Measurements from ENCODE around the gene PTPRCAP. TPM values are rescaled to one million over a fixed set of nuclear protein-coding genes. Genes with fewer than 3 reads are reported as not detected.

The PTPRCAP gene
- polyA plus RNA-seq, 2 donors: 6.2 to 6.5 TPM

GRCh38 chr11:67410984-67411784 lies 26.3 kb downstream of the PTPRCAP start:
- H3K27ac ChIP-seq (ENCODE audit: low read depth in 2 of 2, low read length in 1 of 2): no peak overlapping the region
- 80 to 84% methylated on average over 17 of the region's 17 CpGs for WGBS, 2 donors
- H3K4me1 ChIP-seq (ENCODE audit: control insufficient read depth in 2 of 2, insufficient read depth in 2 of 2, low read length in 1 of 2): peaks cover 7 to 12% of the 10 kb centered on the region in 2 donors

GRCh38 chr11:67410369-67410831 lies 27.1 kb downstream of the PTPRCAP start:
- no peaks in the 10 kb centered on the region for H3K27me3 ChIP-seq (ENCODE audit: control insufficient read depth in 1 of 2, insufficient read depth in 2 of 2, low read length in 2 of 2)
- no peaks in the 10 kb centered on the region for H3K36me3 ChIP-seq (ENCODE audit: control insufficient read depth in 2 of 2, insufficient read depth in 2 of 2, low read length in 1 of 2)
- peaks cover 2 to 7% of the 10 kb centered on the region in 2 donors for H3K4me1 ChIP-seq (ENCODE audit: control insufficient read depth in 2 of 2, insufficient read depth in 2 of 2, low read length in 1 of 2)
- H3K4me3 ChIP-seq (ENCODE audit: low read depth in 1 of 2, low read length in 2 of 2): no peak overlapping the region
- WGBS, 2 donors: 59 to 64% methylated on average over 15 of the region's 15 CpGs
- H3K27ac ChIP-seq (ENCODE audit: low read depth in 2 of 2, low read length in 1 of 2): no peak overlapping the region
- no peaks in the 10 kb centered on the region for H3K9me3 ChIP-seq (ENCODE audit: control insufficient read depth in 2 of 2, insufficient read depth in 1 of 2, low read depth in 1 of 2, low read length in 1 of 2)

More at GRCh38 chr11:67410984-67411784, 26.3 kb downstream of the PTPRCAP start:
- Histone ChIP-seq H3K27me3 (ENCODE audit: control insufficient read depth in 1 of 2, insufficient read depth in 2 of 2, low read length in 2 of 2) (no peaks in the 10 kb centered on the region), H3K9me3 (ENCODE audit: control insufficient read depth in 2 of 2, insufficient read depth in 1 of 2, low read depth in 1 of 2, low read length in 1 of 2) (no peaks in the 10 kb centered on the region), H3K36me3 (ENCODE audit: control insufficient read depth in 2 of 2, insufficient read depth in 2 of 2, low read length in 1 of 2) (no peaks in the 10 kb centered on the region), H3K4me3 (ENCODE audit: low read depth in 1 of 2, low read length in 2 of 2) (no peak overlapping the region)

- Histone ChIP-seq H3K27me3 (ENCODE audit: control insufficient read depth in 1 of 2, insufficient read depth in 2 of 2, low read length in 2 of 2) (no peaks in the 10 kb centered on the region), H3K4me1 (ENCODE audit: control insufficient read depth in 2 of 2, insufficient read depth in 2 of 2, low read length in 1 of 2) (peaks cover 0 to 3% of the 10 kb centered on the region in 2 donors), H3K4me3 (ENCODE audit: low read depth in 1 of 2, low read length in 2 of 2) (no peak overlapping the region), H3K27ac (ENCODE audit: low read depth in 2 of 2, low read length in 1 of 2) (peak overlapping the region in 1 of 2 donors; percentile 38), H3K9me3 (ENCODE audit: control insufficient read depth in 2 of 2, insufficient read depth in 1 of 2, low read depth in 1 of 2, low read length in 1 of 2) (no peaks in the 10 kb centered on the region), H3K36me3 (ENCODE audit: control insufficient read depth in 2 of 2, insufficient read depth in 2 of 2, low read length in 1 of 2) (no peaks in the 10 kb centered on the region)
- 27 to 29% methylated on average over 10 to 13 of the region's 13 CpGs for WGBS, 2 donors
Observed at GRCh38 chr11:67409781-67410368, 27.6 kb downstream of the PTPRCAP start.

GRCh38 chr11:67409261-67409666 lies 28.2 kb downstream of the PTPRCAP start:
- Histone ChIP-seq H3K27me3 (ENCODE audit: control insufficient read depth in 1 of 2, insufficient read depth in 2 of 2, low read length in 2 of 2) (no peaks in the 10 kb centered on the region), H3K4me1 (ENCODE audit: control insufficient read depth in 2 of 2, insufficient read depth in 2 of 2, low read length in 1 of 2) (peaks cover 0 to 2% of the 10 kb centered on the region in 2 donors), H3K27ac (ENCODE audit: low read depth in 2 of 2, low read length in 1 of 2) (peak overlapping the region in 1 of 2 donors; percentile 38), H3K9me3 (ENCODE audit: control insufficient read depth in 2 of 2, insufficient read depth in 1 of 2, low read depth in 1 of 2, low read length in 1 of 2) (no peaks in the 10 kb centered on the region), H3K4me3 (ENCODE audit: low read depth in 1 of 2, low read length in 2 of 2) (peak overlapping the region in 1 of 2 donors; percentile 11), H3K36me3 (ENCODE audit: control insufficient read depth in 2 of 2, insufficient read depth in 2 of 2, low read length in 1 of 2) (no peaks in the 10 kb centered on the region)
- WGBS, 2 donors: 56 to 61% methylated on average over 23 to 24 of the region's 24 CpGs

GRCh38 chr11:67408437-67409200 lies 28.9 kb downstream of the PTPRCAP start:
- WGBS, 2 donors: 58 to 66% methylated on average over 18 of the region's 18 CpGs
- Histone ChIP-seq H3K4me1 (ENCODE audit: control insufficient read depth in 2 of 2, insufficient read depth in 2 of 2, low read length in 1 of 2) (peaks cover 0 to 2% of the 10 kb centered on the region in 2 donors), H3K9me3 (ENCODE audit: control insufficient read depth in 2 of 2, insufficient read depth in 1 of 2, low read depth in 1 of 2, low read length in 1 of 2) (no peaks in the 10 kb centered on the region), H3K27me3 (ENCODE audit: control insufficient read depth in 1 of 2, insufficient read depth in 2 of 2, low read length in 2 of 2) (no peaks in the 10 kb centered on the region), H3K27ac (ENCODE audit: low read depth in 2 of 2, low read length in 1 of 2) (peak overlapping the region; percentile 16 to 18), H3K4me3 (ENCODE audit: low read depth in 1 of 2, low read length in 2 of 2) (no peak overlapping the region), H3K36me3 (ENCODE audit: control insufficient read depth in 2 of 2, insufficient read depth in 2 of 2, low read length in 1 of 2) (no peaks in the 10 kb centered on the region)

- H3K27ac ChIP-seq (ENCODE audit: low read depth in 2 of 2, low read length in 1 of 2): no peak overlapping the region
Observed at GRCh38 chr11:67407688-67408163, 29.8 kb downstream of the PTPRCAP start.

GRCh38 chr11:67406969-67407687 lies 30.4 kb downstream of the PTPRCAP start:
- WGBS, 2 donors: 39% methylated on average over 12 of the region's 12 CpGs
- Histone ChIP-seq H3K4me3 (ENCODE audit: low read depth in 1 of 2, low read length in 2 of 2) (no peak overlapping the region), H3K9me3 (ENCODE audit: control insufficient read depth in 2 of 2, insufficient read depth in 1 of 2, low read depth in 1 of 2, low read length in 1 of 2) (no peaks in the 10 kb centered on the region), H3K27ac (ENCODE audit: low read depth in 2 of 2, low read length in 1 of 2) (no peak overlapping the region), H3K36me3 (ENCODE audit: control insufficient read depth in 2 of 2, insufficient read depth in 2 of 2, low read length in 1 of 2) (no peaks in the 10 kb centered on the region), H3K4me1 (ENCODE audit: control insufficient read depth in 2 of 2, insufficient read depth in 2 of 2, low read length in 1 of 2) (peaks cover 0 to 2% of the 10 kb centered on the region in 2 donors), H3K27me3 (ENCODE audit: control insufficient read depth in 1 of 2, insufficient read depth in 2 of 2, low read length in 2 of 2) (no peaks in the 10 kb centered on the region)

More at GRCh38 chr11:67407688-67408163, 29.8 kb downstream of the PTPRCAP start:
- Histone ChIP-seq H3K36me3 (ENCODE audit: control insufficient read depth in 2 of 2, insufficient read depth in 2 of 2, low read length in 1 of 2) (no peaks in the 10 kb centered on the region), H3K27me3 (ENCODE audit: control insufficient read depth in 1 of 2, insufficient read depth in 2 of 2, low read length in 2 of 2) (no peaks in the 10 kb centered on the region), H3K4me1 (ENCODE audit: control insufficient read depth in 2 of 2, insufficient read depth in 2 of 2, low read length in 1 of 2) (peaks cover 0 to 2% of the 10 kb centered on the region in 2 donors), H3K4me3 (ENCODE audit: low read depth in 1 of 2, low read length in 2 of 2) (no peak overlapping the region), H3K9me3 (ENCODE audit: control insufficient read depth in 2 of 2, insufficient read depth in 1 of 2, low read depth in 1 of 2, low read length in 1 of 2) (no peaks in the 10 kb centered on the region)
- 55 to 62% methylated on average over 12 of the region's 12 CpGs for WGBS, 2 donors

- Histone ChIP-seq H3K36me3 (ENCODE audit: control insufficient read depth in 2 of 2, insufficient read depth in 2 of 2, low read length in 1 of 2) (no peaks in the 10 kb centered on the region), H3K4me3 (ENCODE audit: low read depth in 1 of 2, low read length in 2 of 2) (no peak overlapping the region), H3K4me1 (ENCODE audit: control insufficient read depth in 2 of 2, insufficient read depth in 2 of 2, low read length in 1 of 2) (peaks cover 0 to 2% of the 10 kb centered on the region in 2 donors), H3K27me3 (ENCODE audit: control insufficient read depth in 1 of 2, insufficient read depth in 2 of 2, low read length in 2 of 2) (no peaks in the 10 kb centered on the region), H3K9me3 (ENCODE audit: control insufficient read depth in 2 of 2, insufficient read depth in 1 of 2, low read depth in 1 of 2, low read length in 1 of 2) (no peaks in the 10 kb centered on the region), H3K27ac (ENCODE audit: low read depth in 2 of 2, low read length in 1 of 2) (no peak overlapping the region)
- 67 to 70% methylated on average over 14 to 18 of the region's 18 CpGs for WGBS, 2 donors
Observed at GRCh38 chr11:67406420-67406968, 31.0 kb downstream of the PTPRCAP start.

All from esophagus (tissue), 2 donors.